ENCODE measurements around the gene DCDC2C.

DNA sequence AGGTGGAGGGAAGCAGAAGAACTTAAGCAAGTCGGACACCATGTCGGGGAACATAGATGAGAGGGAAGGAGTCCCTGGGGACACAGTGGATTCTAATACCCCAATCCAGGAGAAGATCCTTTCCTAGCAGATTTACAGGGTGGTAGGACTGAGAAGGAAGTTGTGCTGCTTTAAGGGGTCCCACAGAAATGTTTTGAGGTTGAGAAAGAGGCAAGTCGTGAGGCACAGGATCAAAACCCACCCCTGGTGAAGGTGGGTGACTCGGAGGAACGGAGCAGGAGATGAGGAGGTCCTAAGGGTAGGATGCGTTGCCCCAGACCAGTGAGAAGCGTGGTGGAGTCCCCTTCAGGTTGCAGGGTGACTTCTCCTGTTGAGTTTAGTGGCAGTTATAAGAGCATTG is 32.7 kb downstream of the DCDC2C start:
- TF ChIP-seq, protein P1, sequence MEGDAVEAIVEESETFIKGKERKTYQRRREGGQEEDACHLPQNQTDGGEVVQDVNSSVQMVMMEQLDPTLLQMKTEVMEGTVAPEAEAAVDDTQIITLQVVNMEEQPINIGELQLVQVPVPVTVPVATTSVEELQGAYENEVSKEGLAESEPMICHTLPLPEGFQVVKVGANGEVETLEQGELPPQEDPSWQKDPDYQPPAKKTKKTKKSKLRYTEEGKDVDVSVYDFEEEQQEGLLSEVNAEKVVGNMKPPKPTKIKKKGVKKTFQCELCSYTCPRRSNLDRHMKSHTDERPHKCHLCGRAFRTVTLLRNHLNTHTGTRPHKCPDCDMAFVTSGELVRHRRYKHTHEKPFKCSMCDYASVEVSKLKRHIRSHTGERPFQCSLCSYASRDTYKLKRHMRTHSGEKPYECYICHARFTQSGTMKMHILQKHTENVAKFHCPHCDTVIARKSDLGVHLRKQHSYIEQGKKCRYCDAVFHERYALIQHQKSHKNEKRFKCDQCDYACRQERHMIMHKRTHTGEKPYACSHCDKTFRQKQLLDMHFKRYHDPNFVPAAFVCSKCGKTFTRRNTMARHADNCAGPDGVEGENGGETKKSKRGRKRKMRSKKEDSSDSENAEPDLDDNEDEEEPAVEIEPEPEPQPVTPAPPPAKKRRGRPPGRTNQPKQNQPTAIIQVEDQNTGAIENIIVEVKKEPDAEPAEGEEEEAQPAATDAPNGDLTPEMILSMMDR (IDR thresholded peaks at IDR 0.05; ENCODE audit: poor library complexity), result no peak
- no peak for TF ChIP-seq EZH2 (IDR thresholded peaks at IDR 0.05; ENCODE audit: borderline replicate concordance)
